Measurements from ENCODE around the gene ZNRF3.
A peak's percentile ranks its signal among the peaks of the same experiment; 100 is the strongest.

The ZNRF3 gene

DNA sequence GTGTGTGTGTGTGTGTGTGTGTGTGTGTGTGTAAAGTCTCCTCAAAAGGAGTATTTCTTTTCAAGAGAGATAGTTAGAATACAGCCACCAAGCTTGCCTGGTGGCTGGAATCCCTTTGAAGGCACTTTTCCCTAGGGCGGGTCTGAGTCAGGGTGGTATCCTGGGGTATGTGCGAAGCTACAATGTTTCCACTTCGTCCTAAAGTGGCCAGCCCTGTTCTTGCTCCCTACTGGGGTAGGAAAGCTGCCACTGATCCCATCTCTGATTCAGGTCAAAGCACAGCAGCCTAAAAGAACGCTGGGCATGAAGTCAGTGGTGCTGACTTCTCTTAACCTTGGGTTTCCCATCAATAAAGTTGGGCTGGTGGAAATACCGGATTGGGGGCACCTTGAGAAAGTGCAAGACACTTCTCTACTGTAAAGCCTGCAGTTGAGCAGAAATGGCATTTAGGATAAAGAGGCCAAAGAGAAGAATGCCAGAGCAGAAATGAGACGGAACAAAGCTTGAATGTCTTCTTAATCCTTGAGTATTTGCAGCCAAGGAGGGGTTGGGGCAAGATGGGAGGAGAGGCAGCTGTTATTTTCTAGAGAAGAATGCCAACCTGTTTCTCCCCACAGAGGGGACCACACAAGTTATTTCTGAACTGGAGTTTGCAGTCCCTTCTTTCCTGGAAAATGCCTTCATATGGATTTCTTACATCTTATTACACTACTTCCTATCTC is 35.3 kb downstream of the ZNRF3 start:
- H3K9me3 ChIP-seq (ENCODE audit: severe bottlenecking), result no peaks in the 10 kb centered on the region
- TF ChIP-seq, protein P1, sequence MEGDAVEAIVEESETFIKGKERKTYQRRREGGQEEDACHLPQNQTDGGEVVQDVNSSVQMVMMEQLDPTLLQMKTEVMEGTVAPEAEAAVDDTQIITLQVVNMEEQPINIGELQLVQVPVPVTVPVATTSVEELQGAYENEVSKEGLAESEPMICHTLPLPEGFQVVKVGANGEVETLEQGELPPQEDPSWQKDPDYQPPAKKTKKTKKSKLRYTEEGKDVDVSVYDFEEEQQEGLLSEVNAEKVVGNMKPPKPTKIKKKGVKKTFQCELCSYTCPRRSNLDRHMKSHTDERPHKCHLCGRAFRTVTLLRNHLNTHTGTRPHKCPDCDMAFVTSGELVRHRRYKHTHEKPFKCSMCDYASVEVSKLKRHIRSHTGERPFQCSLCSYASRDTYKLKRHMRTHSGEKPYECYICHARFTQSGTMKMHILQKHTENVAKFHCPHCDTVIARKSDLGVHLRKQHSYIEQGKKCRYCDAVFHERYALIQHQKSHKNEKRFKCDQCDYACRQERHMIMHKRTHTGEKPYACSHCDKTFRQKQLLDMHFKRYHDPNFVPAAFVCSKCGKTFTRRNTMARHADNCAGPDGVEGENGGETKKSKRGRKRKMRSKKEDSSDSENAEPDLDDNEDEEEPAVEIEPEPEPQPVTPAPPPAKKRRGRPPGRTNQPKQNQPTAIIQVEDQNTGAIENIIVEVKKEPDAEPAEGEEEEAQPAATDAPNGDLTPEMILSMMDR (IDR thresholded peaks at IDR 0.05; ENCODE audit: low read depth, low read length), result no peak
- no peak for DNase-seq
- no peaks in the 10 kb centered on the region for H3K36me3 ChIP-seq
- H3K4me3 ChIP-seq (ENCODE audit: low read depth, low read length), result no peak overlapping the region
- H3K27me3 ChIP-seq (ENCODE audit: insufficient read depth, low read depth, severe bottlenecking), result no peaks in the 10 kb centered on the region
- H3K27ac ChIP-seq, result peak overlapping the region; percentile 33

DNA sequence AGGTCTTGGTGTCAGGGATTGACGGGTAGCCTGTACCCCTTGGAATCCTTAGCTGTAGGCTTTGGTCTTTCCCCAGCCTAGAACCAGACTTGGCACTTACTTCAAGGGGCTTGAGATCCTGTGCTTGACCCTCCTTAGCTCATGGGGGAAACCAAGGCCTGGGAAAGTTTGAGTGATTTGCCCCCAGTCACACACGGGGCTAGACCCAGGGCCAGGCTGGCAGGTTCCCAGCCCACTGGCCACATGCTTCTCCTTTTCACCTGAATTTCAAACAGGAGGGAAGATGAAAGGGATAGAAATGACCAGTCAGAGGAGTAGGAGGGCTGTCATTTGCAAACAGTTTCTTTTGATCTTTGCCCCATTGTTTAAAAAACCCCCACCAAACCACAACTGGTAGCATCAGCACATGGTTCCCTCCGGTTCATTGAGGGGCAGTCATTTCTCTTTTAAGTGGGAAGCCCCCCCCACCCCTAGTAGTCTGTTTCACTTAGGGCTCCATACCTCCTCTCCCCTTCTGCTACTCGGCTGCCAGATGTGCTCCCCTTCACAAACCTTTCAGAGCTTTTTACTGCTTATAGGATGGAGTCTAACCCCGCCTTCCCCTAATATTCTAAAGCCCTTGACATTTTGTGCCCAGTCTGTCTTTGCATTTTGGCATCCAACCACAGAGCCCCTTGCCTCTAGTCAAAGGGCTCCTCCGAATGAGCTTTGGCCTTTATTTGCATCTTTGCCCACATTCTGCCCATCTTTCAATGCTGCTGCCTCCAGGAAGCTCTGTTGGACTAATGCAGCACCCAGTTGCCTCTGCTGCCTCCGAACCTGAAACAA is 37.6 kb downstream of the ZNRF3 start:
- TF ChIP-seq, protein P1 (IDR thresholded peaks at IDR 0.05; ENCODE audit: low read depth, low read length), result no peak
- Histone ChIP-seq H3K4me3 (ENCODE audit: low read depth, low read length) (no peak overlapping the region), H3K27me3 (ENCODE audit: insufficient read depth, low read depth, severe bottlenecking) (no peaks in the 10 kb centered on the region), H3K27ac (no peak overlapping the region), H3K9me3 (ENCODE audit: severe bottlenecking) (no peaks in the 10 kb centered on the region), H3K36me3 (no peaks in the 10 kb centered on the region)
- no peak for DNase-seq

GRCh38 chr22:28921585-28921879 is 38.2 kb downstream of the ZNRF3 start:
- DNase-seq, result no peak
- H3K27ac ChIP-seq, result no peak overlapping the region
- TF ChIP-seq, protein P1 (IDR thresholded peaks at IDR 0.05; ENCODE audit: low read depth, low read length), result no peak

DNA sequence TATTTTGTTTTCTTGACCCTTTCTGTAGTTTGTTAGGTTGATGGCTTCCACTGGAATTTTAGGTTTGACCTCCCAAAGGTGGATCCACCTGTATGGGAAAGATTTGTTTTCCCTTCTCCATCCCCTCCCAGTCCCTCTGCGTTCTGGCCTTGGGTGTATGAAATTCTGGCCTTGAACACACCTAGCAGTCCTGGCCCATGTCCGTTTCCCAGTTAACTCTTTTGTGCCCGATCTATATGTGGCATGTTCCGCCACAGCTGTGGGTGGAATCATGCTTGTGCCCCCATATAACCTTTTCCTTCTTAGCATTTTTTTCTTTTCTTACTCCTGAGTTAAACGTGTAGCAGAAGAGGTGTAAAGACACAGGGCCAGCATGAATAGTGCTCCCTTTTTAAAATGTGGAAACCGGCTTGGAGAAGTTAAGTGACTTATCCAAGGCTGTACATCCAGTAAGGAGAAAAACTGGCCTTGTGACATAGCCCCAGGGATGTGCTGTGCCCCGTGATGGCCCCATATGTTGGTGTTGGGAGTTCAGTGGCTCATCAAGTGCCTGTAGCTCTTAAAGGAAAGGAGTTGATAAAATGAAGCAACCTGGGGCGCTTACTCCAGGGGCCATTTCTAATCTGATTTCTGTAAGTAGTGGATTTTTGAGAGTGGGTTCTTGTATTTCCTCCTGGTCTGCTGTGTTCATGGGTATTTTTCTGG is 39.3 kb downstream of the ZNRF3 start:
- no peak for DNase-seq
- Histone ChIP-seq H3K27ac (no peak overlapping the region), H3K9me3 (ENCODE audit: severe bottlenecking) (no peaks in the 10 kb centered on the region), H3K4me3 (ENCODE audit: low read depth, low read length) (no peak overlapping the region), H3K36me3 (no peaks in the 10 kb centered on the region), H3K27me3 (ENCODE audit: insufficient read depth, low read depth, severe bottlenecking) (no peaks in the 10 kb centered on the region)
- TF ChIP-seq, protein P1 (IDR thresholded peaks at IDR 0.05; ENCODE audit: low read depth, low read length), result no peak

More at GRCh38 chr22:28921585-28921879, 38.2 kb downstream of the ZNRF3 start:
- no peaks in the 10 kb centered on the region for H3K27me3 ChIP-seq (ENCODE audit: insufficient read depth, low read depth, severe bottlenecking)
- no peaks in the 10 kb centered on the region for H3K9me3 ChIP-seq (ENCODE audit: severe bottlenecking)
- no peaks in the 10 kb centered on the region for H3K36me3 ChIP-seq
- H3K4me3 ChIP-seq (ENCODE audit: low read depth, low read length), result no peak overlapping the region

GRCh38 chr22:28923826-28924732 is 40.7 kb downstream of the ZNRF3 start:
- H3K9me3 ChIP-seq (ENCODE audit: severe bottlenecking), result no peaks in the 10 kb centered on the region
- no peak overlapping the region for H3K4me3 ChIP-seq (ENCODE audit: low read depth, low read length)
- DNase-seq, result no peak
- H3K27me3 ChIP-seq (ENCODE audit: insufficient read depth, low read depth, severe bottlenecking), result no peaks in the 10 kb centered on the region
- H3K27ac ChIP-seq, result no peak overlapping the region
- no peaks in the 10 kb centered on the region for H3K36me3 ChIP-seq
- TF ChIP-seq, protein P1 (IDR thresholded peaks at IDR 0.05; ENCODE audit: low read depth, low read length), result no peak
